Transverse colon (tissue), 4 donors: Measurements from ENCODE around the gene SCAP.

Experiments
- EP300 ChIP-seq: sonication (generic); formaldehyde crosslinking; IDR thresholded peaks from one replicate; pipeline ENCODE4 v1.6.1; 2017; ENCODE audit warnings: antibody characterized with exemption, low read depth
- POLR2A ChIP-seq: fragments of 450-650 bp; IDR thresholded peaks from one replicate; pipeline ENCODE4 v1.6.1; 2016; ENCODE audit warnings: antibody characterized with exemption, mild to moderate bottlenecking, moderate library complexity
- POLR2AphosphoS5 ChIP-seq, 3 donors: sonication (generic); formaldehyde crosslinking; IDR thresholded peaks; one replicate each; pipeline ENCODE4 v1.6.1; 2016; ENCODE audit warnings: antibody characterized with exemption in 3 of 3
- TF ChIP-seq, protein P1 (sequence below), 5 experiments: fragments of 200-600 bp in 3 of 5; fragments of 450-650 bp in 2 of 5; sonication (generic) in 3 of 5; IDR thresholded peaks; 1 replicate in 2 of 5; 2 replicates in 3 of 5; pipeline ENCODE4 v1.5.1; 2016 to 2017; ENCODE audit warnings: antibody characterized with exemption in 5 of 5, inconsistent platforms in 3 of 5, mild to moderate bottlenecking in 2 of 5, moderate library complexity in 1 of 5

DNA sequence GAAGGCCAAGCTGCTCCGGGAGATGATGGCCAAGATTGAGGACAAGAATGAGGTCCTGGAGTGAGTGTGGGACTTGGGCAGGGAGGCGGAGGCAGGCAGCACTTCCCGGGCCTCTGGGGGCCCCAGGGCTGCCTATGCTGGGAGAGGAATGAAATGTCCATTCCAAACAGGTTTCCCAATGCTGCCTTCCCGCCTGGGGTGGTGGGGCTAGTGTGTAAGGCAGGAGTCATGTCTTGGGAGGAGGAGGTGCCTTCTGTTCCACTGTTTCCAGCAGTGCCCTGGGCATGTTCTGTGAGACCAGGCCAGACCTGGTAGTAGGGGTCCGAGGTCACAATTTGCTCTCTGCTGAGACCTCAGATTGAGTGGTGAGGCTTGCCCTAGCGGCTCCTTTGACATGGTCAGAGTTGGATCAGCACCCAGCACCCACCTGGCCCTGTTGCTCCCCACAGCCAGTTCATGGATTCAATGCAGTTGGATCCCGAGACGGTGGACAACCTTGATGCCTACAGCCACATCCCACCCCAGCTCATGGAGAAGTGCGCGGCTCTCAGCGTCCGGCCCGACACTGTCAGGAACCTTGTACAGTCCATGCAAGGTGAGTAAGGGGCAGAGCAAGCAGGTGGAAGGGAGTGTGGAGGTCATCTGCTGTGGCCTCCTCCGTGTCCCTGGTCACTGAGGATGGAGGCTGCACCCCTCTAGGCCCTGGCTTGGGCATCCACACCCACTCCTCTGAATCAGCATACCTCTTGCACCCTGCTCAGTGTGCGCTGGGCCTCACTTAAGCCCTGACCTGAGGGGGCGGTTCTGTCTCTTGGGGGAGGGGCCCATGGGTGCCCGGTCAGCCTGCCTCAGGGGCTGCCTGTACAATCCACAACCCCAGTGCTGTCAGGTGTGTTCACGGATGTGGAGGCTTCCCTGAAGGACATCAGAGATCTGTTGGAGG, 67.6 kb downstream of the SCAP start:
- TF ChIP-seq, protein P1, sequence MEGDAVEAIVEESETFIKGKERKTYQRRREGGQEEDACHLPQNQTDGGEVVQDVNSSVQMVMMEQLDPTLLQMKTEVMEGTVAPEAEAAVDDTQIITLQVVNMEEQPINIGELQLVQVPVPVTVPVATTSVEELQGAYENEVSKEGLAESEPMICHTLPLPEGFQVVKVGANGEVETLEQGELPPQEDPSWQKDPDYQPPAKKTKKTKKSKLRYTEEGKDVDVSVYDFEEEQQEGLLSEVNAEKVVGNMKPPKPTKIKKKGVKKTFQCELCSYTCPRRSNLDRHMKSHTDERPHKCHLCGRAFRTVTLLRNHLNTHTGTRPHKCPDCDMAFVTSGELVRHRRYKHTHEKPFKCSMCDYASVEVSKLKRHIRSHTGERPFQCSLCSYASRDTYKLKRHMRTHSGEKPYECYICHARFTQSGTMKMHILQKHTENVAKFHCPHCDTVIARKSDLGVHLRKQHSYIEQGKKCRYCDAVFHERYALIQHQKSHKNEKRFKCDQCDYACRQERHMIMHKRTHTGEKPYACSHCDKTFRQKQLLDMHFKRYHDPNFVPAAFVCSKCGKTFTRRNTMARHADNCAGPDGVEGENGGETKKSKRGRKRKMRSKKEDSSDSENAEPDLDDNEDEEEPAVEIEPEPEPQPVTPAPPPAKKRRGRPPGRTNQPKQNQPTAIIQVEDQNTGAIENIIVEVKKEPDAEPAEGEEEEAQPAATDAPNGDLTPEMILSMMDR (IDR thresholded peaks at IDR 0.05), result no peak
- no peak for TF ChIP-seq EP300
- no peak for TF ChIP-seq POLR2AphosphoS5 (IDR thresholded peaks at IDR 0.05)
- no peak for TF ChIP-seq POLR2A
